GM21737 (cell line): Measurements from ENCODE around the gene EPM2AIP1.
A peak's percentile ranks its signal among the peaks of the same experiment; 100 is the strongest.
"Not testable (repeated sequence)": the region's sequence is repeated elsewhere in the genome, so short reads cannot be mapped to it uniquely, and the experiment has no call there.

Experiments
- ATAC-seq: cut with Tn5 transposase; IDR thresholded peaks from one replicate; pipeline ENCODE4 v1.9.1; 2021; ENCODE audit warnings: mild to moderate bottlenecking, moderate library complexity; ENCODE audit not compliant: unreplicated experiment

The EPM2AIP1 gene

GRCh38 chr3:36992806-36993325 is at the start of gene EPM2AIP1:
Gene EPM2AIP1, minus strand, starts transcription at chr3:36993131. Its CDS starts 54 bp downstream, at chr3:36993077.
- ATAC-seq = peak; percentile 79

GRCh38 chr3:37042712-37043111 is 49.8 kb upstream of the EPM2AIP1 start:
- ATAC-seq = not testable (repeated sequence)

GRCh38 chr3:37041546-37042195 is 48.7 kb upstream of the EPM2AIP1 start:
- ATAC-seq = no peak

- ATAC-seq = no peak
These were observed 47.3 kb upstream of the EPM2AIP1 start for GRCh38 chr3:37040231-37040630.

- ATAC-seq = no peak
These were observed 46.4 kb upstream of the EPM2AIP1 start for GRCh38 chr3:37039161-37039846.

GRCh38 chr3:37037352-37037751 is 44.4 kb upstream of the EPM2AIP1 start:
- no peak for ATAC-seq

GRCh38 chr3:37032961-37033360 is 40.0 kb upstream of the EPM2AIP1 start:
- no peak for ATAC-seq

- no peak for ATAC-seq
These were observed 38.3 kb upstream of the EPM2AIP1 start for GRCh38 chr3:37031096-37031682.

GRCh38 chr3:37030588-37030987 is 37.7 kb upstream of the EPM2AIP1 start:
- no peak for ATAC-seq

GRCh38 chr3:37029516-37030163 is 36.7 kb upstream of the EPM2AIP1 start:
- ATAC-seq = no peak

GRCh38 chr3:37029111-37029510 is 36.2 kb upstream of the EPM2AIP1 start:
- ATAC-seq = no peak

GRCh38 chr3:37028329-37028728 is 35.4 kb upstream of the EPM2AIP1 start:
- no peak for ATAC-seq

GRCh38 chr3:37026851-37027250 is 33.9 kb upstream of the EPM2AIP1 start:
- no peak for ATAC-seq

- ATAC-seq = no peak
These were observed 32.8 kb upstream of the EPM2AIP1 start for GRCh38 chr3:37025561-37026335.

- ATAC-seq = no peak
These were observed 32.0 kb upstream of the EPM2AIP1 start for GRCh38 chr3:37024820-37025405.

GRCh38 chr3:37024092-37024491 is 31.2 kb upstream of the EPM2AIP1 start:
- no peak for ATAC-seq

- no peak for ATAC-seq
These were observed 24.8 kb upstream of the EPM2AIP1 start for GRCh38 chr3:37017683-37018082.

- no peak for ATAC-seq
These were observed 24.0 kb upstream of the EPM2AIP1 start for GRCh38 chr3:37016903-37017302.

- no peak for ATAC-seq
These were observed 22.7 kb upstream of the EPM2AIP1 start for GRCh38 chr3:37015642-37016041.

- ATAC-seq = no peak
These were observed 21.7 kb upstream of the EPM2AIP1 start for GRCh38 chr3:37014620-37015019.
